ENCODE results near the gene SRSF9.

DNA sequence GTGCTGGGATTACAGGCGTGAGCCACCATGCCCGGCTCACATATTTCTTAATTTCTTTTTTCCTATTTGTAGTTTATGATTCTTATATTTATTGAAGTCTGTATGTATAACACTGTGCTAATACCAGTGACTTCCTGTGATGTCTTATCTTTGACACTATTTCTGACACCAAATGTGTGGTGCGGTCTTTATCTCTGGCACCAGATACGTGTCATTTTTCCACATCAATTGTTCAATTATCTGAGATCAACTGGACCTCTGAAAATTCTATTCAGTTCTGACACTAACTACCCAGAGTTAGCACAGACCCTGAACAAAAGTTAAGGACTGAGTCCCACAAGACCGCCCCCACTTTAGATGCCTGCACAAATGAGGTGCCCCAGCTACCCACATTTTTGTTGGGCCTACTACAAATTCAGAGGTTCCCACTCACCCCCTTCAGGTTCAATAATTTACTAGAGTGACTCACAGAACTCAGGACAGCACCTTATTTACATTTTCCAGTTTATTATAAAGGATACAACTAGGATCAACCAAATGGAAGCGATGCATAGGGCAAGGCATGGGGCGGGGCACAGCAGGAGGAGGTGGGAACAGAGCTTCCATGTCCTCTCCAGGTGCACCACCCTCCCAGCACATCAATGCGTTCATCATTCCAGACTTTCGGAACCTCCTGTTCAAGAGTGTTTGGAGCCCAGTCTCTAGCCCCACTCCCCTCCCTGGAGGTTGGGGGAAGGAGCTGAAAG is 11.6 kb upstream of the SRSF9 start:
- no peak for TF ChIP-seq POLR2AphosphoS5 (IDR thresholded peaks at IDR 0.05; ENCODE audit: low read depth, low read length)
- TF ChIP-seq TAF1 (IDR thresholded peaks at IDR 0.05; ENCODE audit: borderline replicate concordance, low read depth, low read length) = no peak
- TF ChIP-seq POLR2A (IDR thresholded peaks at IDR 0.05; ENCODE audit: low read depth, low read length) = no peak

Measured in GM12892 (cell line).